Subcutaneous adipose tissue (tissue), 4 donors: ENCODE data around the gene ING1. TPM values are rescaled to one million over a fixed set of nuclear protein-coding genes. Genes with fewer than 3 reads are reported as not detected.

ENCODE experiments used
- total RNA-seq, 4 donors: library from RNA; depleted of rRNA; stranded (reverse); fragments of >200 nt; gene quantifications; one replicate each; pipeline ENCODE4 v1.1.0, GENCODE V29; 2016
- TF ChIP-seq, protein P1 (sequence below): fragments of 450-650 bp; IDR thresholded peaks from one replicate; pipeline ENCODE4 v1.5.1; 2016; ENCODE audit warnings: low read depth, mild to moderate bottlenecking, control low read depth, antibody characterized with exemption, moderate library complexity

The ING1 gene
- total RNA-seq, 4 donors from 2014 or later = 15.3 to 26.0 (median 17.6) TPM

DNA sequence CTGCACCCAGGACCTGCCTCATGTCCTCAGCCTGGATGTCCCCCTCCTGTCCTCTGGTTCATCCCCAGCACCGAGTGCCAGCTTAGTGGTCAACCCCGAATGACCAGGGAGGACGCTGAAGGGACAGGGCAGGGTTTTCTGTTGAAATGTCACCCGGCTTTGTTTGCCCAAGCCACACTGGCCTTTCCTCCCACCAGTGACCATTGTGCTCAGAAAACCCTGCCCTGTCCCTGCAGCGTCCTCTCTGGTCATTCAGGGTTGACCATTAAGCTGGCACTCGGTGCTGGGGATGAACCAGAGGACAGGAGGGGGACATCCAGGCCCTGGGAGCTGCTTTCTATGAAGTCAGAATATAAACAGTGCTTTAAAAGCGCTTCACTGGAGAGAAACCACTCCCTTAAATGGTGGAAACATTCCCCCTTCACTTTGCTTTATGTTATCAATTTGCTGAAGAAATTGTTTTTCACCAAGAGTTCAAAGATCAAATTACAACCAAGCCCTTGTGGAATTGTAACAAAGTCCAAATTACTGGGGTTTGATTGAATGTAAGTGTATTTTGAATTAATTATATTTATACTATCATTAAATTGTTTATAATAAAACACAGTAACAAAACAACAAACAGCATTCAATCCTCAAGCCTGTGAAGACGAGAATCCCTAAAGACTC is 29.0 kb upstream of the ING1 start:
- TF ChIP-seq, protein P1, sequence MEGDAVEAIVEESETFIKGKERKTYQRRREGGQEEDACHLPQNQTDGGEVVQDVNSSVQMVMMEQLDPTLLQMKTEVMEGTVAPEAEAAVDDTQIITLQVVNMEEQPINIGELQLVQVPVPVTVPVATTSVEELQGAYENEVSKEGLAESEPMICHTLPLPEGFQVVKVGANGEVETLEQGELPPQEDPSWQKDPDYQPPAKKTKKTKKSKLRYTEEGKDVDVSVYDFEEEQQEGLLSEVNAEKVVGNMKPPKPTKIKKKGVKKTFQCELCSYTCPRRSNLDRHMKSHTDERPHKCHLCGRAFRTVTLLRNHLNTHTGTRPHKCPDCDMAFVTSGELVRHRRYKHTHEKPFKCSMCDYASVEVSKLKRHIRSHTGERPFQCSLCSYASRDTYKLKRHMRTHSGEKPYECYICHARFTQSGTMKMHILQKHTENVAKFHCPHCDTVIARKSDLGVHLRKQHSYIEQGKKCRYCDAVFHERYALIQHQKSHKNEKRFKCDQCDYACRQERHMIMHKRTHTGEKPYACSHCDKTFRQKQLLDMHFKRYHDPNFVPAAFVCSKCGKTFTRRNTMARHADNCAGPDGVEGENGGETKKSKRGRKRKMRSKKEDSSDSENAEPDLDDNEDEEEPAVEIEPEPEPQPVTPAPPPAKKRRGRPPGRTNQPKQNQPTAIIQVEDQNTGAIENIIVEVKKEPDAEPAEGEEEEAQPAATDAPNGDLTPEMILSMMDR = no peak

DNA sequence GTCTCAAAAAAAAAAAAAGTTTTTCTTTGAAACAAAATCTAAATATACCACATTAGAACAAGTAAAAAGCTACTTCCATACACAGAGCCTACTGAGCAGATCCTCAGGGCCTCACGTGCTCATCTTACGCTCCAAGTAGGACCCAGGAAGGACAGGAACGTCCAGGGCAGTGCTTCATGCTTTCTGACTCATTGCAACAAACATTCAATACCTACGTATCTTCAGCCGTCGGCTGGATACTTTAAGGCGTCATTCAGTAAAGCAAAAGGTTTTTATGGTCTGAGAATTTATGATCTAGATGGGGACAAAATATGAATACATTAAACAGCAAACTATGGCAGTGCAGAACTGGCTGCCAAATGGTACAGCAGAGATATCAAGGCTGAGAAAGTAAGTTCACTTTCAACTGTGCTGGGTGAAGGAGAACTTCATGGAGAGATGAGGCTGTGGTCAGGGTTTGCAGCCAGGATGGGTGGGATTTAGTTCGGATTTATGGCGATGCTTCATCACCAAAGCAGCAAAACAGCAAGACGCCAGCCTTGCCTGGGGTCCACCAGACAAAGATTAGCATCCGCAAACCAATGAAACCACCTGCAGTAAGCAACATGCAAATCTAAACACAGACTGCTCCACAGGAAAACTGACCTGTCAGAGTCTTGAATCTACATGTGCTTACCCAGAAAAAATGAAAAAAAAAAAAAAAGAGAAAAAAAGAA is 28.0 kb upstream of the ING1 start:
- TF ChIP-seq, protein P1 = no peak

DNA sequence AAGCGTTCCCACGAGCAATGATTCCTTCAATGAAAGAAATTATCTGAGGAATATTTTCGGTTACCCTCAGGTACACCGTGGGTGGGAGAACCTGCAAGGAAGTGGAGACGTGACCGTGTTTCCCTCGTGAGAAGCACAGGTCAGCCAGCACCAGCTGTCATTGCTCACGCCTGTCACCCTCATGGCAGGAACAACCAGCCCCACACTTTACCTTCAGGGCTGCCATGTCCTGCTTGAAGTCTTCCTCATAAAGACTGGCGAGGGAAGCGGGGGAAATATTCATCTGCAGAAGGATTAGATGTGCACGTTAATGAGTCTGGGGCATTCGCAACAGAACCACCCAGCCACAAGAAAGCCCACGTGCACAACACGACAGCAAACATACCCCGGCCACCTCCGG is 25.8 kb upstream of the ING1 start:
- TF ChIP-seq, protein P1 = no peak

DNA sequence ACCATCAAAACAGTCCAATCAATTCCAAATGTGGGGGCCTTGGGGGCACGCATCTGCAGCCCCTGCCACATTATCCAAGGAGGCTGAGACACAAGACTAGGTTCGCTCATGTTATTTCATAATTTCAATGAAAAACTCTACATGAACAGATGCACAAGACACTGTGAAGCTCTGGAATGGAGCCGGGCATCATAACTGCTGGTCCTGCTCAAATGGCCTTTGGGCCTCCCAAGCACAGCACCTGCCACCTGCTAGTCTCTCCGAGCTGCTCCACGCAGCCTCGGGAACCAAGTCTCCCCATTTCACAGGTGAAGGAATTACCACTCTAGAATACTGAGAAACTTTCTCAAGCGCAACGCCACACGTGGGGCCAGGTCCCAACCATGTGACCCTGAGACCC is 24.5 kb upstream of the ING1 start:
- TF ChIP-seq, protein P1 = no peak

DNA sequence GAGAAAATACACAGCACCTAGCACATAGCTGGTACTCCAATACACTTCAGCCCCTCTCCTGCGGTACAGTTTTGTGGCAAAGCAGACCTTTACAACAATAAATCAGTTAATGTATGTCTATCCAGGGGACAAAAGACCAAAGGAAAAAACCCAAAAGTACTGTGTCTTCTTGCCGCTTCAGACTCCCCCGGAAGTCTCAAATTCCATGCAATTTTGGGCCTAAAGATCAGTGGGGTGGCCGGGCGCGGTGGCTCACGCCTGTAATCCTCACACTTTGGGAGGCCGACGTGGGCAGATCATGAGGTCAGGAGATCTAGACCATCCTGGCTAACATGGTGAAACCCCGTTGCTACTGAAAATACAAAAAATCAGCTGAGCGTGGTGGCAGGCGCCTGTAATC is 23.8 kb upstream of the ING1 start:
- TF ChIP-seq, protein P1 = no peak

DNA sequence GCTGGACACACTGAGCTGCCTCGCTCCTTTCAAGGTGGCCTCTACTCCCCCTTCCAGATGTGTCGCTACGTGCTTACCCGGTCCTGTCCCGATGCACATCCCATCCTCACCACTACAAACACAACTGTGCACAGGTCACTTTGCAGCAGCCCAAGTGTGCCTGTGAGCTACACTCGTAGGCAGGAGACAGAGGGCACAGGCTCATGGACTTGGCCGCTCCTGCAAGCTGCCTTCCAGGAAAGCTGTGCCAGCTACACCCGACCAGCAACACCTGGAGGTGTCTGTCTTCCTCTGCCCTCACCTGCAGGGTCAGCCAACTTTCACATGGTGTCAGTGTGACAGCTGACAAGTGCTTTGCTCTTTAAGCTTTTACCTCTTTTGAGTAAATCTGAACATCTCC is 23.0 kb upstream of the ING1 start:
- TF ChIP-seq, protein P1 = no peak

DNA sequence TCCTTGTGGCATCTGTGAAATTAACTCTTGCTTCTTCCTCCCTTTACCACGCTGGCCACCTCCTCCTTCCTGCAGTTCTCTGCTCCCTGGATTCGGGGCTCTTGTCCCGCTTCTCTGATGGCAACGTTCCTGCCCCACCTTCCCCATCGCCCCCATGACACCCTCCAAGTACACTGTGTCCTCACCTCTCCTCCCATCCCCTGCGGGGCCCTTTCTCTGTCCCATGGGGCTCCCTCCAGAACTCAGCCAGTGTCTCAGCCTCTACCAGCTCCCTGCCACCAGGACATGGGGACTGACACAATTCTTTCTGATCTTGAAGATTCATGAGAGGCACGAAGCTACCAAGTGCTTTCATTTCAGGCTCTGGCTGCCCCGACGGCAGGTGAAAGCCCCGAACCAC is 16.7 kb upstream of the ING1 start:
- TF ChIP-seq, protein P1 = no peak
